Measurements from ENCODE around the gene TMEM222.

The TMEM222 gene

GRCh38 chr1:27366113-27366410, 44.1 kb downstream of the TMEM222 start:
- H3K9me3 Mint-ChIP-seq: no peaks in the 10 kb centered on the region
- peaks cover 10% of the 10 kb centered on the region for H3K27me3 Mint-ChIP-seq (ENCODE audit: low read depth, poor library complexity)

GRCh38 chr1:27366411-27367159, 44.6 kb downstream of the TMEM222 start, which contains the start of gene MAP3K6:
TSS of gene MAP3K6 (minus strand) at chr1:27366961. CDS start at chr1:27366597, 364 bp downstream.
- Mint-ChIP-seq H3K27ac (peak within 1 kb of the TSS; percentile 66), H3K9me3 (no peaks in the 10 kb centered on the region), H3K4me1 (peaks cover 54% of the 10 kb centered on the region), H3K27me3 (ENCODE audit: low read depth, poor library complexity) (peaks cover 6% of the 10 kb centered on the region), H3K4me3 (peak within 1 kb of the TSS; percentile 86), H3K36me3 (ENCODE audit: low read depth) (no peaks in the 10 kb centered on the region)
- DNase-seq: peak; percentile 71
- no peak for TF ChIP-seq CTCF (IDR thresholded peaks at IDR 0.05)

More at GRCh38 chr1:27366113-27366410, 44.1 kb downstream of the TMEM222 start:
- Mint-ChIP-seq H3K4me1 (peaks cover 56% of the 10 kb centered on the region), H3K36me3 (ENCODE audit: low read depth) (no peaks in the 10 kb centered on the region), H3K27ac (peak overlapping the region; percentile 66), H3K4me3 (peak overlapping the region; percentile 86)
- peak; percentile 93 for DNase-seq
- no peak for TF ChIP-seq CTCF (IDR thresholded peaks at IDR 0.05)

- TF ChIP-seq CTCF (IDR thresholded peaks at IDR 0.05): no peak
- Mint-ChIP-seq H3K27ac (no peak overlapping the region), H3K27me3 (ENCODE audit: low read depth, poor library complexity) (peaks cover 9% of the 10 kb centered on the region)
Measured at GRCh38 chr1:27367160-27367650, 45.2 kb downstream of the TMEM222 start.

GRCh38 chr1:27368869-27369582, 47.1 kb downstream of the TMEM222 start:
- DNase-seq: no peak
- Mint-ChIP-seq H3K27me3 (ENCODE audit: low read depth, poor library complexity) (peaks cover 10% of the 10 kb centered on the region), H3K27ac (no peak overlapping the region), H3K9me3 (no peaks in the 10 kb centered on the region), H3K36me3 (ENCODE audit: low read depth) (no peaks in the 10 kb centered on the region), H3K4me3 (peak overlapping the region; percentile 55), H3K4me1 (peaks cover 43% of the 10 kb centered on the region)
- no peak for TF ChIP-seq CTCF (IDR thresholded peaks at IDR 0.05)

More at GRCh38 chr1:27367160-27367650, 45.2 kb downstream of the TMEM222 start:
- H3K4me1 Mint-ChIP-seq: peaks cover 54% of the 10 kb centered on the region
- no peaks in the 10 kb centered on the region for H3K9me3 Mint-ChIP-seq
- peak overlapping the region; percentile 83 for H3K4me3 Mint-ChIP-seq
- DNase-seq: no peak
- no peaks in the 10 kb centered on the region for H3K36me3 Mint-ChIP-seq (ENCODE audit: low read depth)

GRCh38 chr1:27372022-27372807, 50.3 kb downstream of the TMEM222 start:
- Mint-ChIP-seq H3K27ac (no peak overlapping the region), H3K4me1 (peaks cover 21% of the 10 kb centered on the region), H3K36me3 (ENCODE audit: low read depth) (no peaks in the 10 kb centered on the region), H3K27me3 (ENCODE audit: low read depth, poor library complexity) (peaks cover 13% of the 10 kb centered on the region), H3K9me3 (no peaks in the 10 kb centered on the region), H3K4me3 (no peak overlapping the region)
- no peak for TF ChIP-seq CTCF (IDR thresholded peaks at IDR 0.05)
- DNase-seq: no peak

Measured in nephron progenitor cell (in vitro differentiated cells).